Inflammatory macrophage treated with lipopolysaccharide for 4 hours (primary cell): ENCODE measurements around the gene RGL1.

Source experiments
- DNase-seq: peaks from one replicate; pipeline ENCODE4 v3.0.0-alpha.2; 2020

Gene RGL1

DNA sequence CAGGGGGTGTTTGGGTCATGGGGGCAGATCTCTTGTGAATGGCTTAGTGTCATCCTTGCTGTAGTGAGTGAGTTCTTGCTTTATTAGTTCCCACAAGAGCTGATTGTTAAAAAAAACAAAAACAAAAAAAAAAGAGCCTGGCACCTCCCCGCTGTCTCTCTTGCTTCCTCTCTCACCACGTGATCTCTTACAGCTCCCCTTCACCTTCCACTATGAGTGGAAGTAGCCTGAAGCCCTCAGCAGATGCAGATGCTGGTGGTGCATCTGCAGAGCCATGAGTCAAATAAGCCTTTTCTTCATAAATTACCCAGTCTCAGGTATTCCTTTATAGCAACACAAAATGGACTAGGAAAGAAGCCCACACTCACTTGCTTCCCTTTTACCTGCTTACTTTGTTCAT lies 17.2 kb upstream of the RGL1 start:
- DNase-seq = no peak

DNA sequence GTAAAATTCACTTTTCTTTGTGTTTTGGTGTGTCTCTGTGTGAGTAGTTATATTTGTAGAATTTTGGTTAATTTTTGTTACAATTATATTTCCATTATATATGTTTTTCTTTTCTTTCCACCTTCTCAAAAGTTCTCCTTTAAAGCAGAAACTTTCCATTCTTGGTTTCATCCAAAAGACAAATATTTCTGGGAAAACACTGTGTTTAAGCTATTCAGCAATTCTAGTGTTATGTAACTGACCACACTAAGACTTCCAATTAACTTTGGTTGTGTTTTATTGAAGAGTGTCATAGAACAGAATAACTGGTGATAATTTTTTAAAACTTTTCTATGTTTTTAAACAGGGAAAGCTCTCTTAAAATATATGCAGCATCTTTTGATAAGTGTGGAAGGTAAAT lies 13.6 kb upstream of the RGL1 start:
- no peak for DNase-seq

GRCh38 chr1:183792300-183792699 lies 12.6 kb upstream of the RGL1 start:
- DNase-seq = peak; percentile 27

GRCh38 chr1:183794088-183794487 lies 10.8 kb upstream of the RGL1 start:
- no peak for DNase-seq

DNA sequence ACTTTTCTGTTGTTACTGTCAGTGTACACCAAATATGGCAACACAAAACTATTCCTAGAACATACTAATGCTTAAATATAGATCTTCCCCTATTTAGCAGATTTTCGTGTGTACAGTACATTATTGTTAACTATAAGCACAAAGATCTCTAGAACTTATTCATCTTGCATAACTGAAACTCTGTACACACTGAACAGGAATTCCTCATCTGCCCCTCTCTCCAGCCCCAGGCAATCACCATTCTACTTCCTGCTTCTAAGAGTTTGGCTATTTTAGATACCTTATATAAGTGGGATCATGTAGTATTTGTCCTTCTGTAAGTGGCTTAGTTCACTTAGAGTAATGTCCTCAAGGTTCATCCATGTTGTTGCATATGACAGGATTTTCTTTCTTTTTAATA lies 4.5 kb upstream of the RGL1 start:
- DNase-seq = no peak

- no peak for DNase-seq
Observed at GRCh38 chr1:183801649-183802048, 3.3 kb upstream of the RGL1 start.

DNA sequence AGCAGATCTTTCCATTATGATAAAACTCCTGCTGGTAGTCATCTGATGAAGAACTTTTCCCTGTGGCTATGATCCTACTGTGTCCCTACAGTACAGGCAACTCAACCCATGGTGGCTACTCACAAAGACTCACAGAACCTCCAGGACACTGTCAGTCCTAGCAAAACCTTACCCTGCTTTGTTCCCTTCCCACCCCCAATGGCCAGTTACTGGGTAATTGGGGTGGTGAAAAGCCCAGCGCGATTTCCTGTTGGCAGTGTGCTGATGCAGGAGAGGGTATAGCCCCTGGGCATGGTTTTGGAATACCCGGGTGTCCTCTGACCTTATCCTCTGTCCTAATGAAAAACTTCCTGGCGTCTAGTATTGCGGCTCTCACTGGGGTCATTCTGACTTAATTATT lies 533 bp upstream of the RGL1 start:
- DNase-seq = no peak

GRCh38 chr1:183806125-183806524 lies 1.2 kb downstream of the RGL1 start:
- DNase-seq = no peak

DNA sequence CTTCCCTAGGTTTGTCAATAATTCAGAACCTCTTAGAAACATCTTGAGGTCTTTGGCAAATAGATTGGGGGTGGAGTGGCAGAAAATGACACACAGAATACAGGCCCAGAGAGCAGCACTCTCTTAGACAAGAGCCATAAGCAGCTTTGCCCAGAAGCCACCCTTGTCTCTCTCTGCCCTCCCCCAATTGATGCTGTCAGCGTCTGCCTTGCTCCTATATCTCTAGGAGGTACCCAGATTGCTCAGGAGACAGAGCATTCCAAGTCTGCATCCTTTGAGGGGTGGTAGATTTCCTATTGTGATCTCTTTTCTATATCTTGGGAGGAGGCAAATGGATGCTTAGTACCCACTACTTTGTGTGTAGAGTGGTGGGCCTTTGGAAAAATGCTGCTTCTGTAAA lies 1.8 kb downstream of the RGL1 start:
- DNase-seq = no peak

DNA sequence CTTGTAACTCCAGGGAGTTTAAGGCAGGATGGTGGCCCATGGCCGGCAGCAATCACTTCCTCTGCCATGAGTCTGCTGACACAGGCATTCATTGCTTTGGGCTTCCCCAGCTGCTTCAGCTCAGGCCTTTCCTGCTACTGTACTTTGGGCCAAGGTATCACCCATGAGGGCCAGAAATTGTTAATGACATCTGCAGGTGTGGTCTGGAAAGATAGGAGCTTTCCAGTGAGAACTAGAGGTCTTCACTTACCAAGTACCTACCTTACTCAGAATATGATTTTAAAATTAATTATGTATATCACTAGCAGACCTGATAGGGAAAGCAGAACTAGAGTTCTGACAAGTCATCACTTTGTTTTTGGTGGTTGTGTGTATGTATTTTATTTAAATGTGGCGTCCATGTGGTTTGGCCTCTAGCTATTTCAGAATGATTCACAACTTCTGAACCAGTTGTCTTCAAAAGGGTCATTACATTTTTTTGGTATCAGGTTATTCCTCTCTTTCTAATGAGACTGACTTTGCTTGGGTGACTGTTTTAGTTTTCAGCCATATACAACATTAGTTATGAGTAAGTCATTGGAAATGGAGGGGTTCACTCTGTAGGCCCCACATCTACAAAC lies 2.7 kb downstream of the RGL1 start:
- peak; percentile 75 for DNase-seq

GRCh38 chr1:183808296-183809027 lies 3.5 kb downstream of the RGL1 start:
- DNase-seq = peak; percentile 26

- DNase-seq = peak; percentile 75
Observed at GRCh38 chr1:183810121-183810520, 5.2 kb downstream of the RGL1 start.

DNA sequence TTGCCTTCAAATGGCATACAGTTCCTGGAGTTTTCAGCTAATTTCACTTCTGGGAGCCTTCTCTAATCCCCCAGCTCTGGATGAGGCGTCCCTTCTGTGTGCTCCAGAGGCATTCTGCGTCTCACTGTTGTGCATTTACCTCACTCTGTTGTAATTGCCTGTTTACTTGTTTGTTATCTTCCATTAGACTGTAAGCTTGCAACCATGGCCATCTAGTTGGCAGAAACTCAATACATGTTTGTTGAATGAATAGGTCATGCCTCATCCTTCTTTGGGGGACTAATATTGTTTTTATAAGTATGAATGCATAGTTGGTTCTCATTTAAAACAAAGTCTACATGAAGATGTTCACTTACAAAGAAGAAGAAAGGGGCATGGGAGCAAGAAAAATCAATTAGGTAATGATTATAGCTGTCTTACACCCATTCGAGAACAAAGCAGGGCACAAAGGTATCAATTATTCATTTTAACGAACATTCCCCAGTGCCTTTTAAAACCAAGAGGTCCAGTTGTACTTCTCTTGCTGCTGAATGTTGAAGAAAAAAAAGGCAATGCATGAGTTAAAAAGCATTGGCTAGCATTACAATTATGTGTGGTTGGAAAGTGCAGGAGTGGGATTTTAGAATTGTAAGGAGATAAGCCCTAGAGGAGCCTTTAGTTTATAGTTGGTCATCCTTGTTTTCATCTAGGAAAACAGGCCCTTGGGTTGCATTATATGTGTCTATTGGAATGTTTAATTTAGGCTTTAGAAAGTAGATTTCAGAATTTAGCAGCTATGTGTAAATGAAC lies 6.0 kb downstream of the RGL1 start:
- DNase-seq = no peak

DNA sequence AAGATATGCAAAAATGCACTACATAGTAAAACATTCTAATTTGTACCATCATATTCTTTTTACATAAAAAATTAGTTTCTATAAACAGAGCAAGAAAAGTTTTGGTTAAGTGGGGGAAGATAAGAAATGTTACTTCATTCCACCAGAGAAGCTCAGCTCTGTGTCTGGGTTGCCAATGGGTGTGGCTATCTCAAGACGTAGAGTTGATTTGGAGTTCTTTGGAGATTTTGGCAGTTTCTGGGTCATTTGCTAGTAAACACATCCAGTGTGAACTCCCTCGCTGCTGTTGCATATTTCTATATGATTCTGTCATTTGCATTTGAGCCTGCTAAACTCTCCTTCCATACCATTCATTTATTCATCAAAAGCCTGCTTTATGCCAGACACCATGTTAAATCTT lies 7.2 kb downstream of the RGL1 start:
- no peak for DNase-seq

GRCh38 chr1:183812686-183813569 lies 8.0 kb downstream of the RGL1 start:
- DNase-seq = no peak

- peak; percentile 39 for DNase-seq
Observed at GRCh38 chr1:183814121-183814681, 9.3 kb downstream of the RGL1 start.

DNA sequence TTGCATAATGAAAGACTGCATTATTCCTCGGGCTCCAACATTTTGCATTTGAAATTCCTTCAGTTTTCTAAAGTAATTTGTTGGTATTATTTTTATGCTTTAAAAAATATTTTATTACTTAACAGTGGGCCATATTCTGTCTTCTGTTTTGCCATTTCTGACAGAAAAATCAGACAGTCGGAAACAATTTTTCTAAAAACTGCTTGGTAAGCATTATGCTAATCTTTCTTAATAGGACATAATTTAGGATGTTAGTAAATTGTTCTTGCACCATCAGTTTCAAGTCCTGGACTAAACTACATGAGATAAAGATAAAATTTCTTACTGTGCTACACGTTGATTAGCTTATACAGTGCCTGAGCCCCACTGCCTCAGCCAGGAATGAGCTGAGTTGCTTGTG lies 11.2 kb downstream of the RGL1 start:
- DNase-seq = no peak

DNA sequence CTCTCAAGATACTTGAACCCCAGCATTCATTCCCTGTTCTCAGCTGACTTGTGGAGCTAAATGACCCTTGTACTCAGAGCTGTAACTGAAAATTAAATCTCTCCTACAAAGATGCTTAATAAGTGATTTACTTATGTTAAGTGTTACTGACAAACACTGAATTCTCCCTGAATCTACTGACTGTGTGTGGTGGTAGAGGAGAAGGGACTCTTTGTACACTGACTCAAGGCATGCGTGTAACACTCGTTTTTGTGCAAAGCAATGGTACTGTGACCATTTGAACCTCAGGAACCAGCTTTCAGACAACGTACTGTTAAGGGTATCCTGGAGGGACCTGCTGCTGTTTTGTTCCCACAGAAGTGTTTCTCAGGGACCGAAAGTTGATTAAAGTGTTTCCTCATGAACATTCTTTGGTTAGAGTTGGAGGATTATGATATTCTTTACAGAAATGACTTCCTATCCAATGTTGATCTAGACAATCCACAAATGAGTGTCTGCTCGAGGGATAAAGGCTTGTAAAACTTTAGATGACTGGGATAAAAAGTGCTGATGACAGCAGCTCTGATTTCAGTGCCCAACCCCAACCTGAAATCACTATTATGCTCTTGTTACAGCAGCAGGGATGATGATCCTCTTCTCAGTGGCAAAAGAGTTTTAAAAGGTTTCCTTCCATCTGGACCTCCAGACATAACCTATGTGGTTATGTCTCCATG lies 12.8 kb downstream of the RGL1 start:
- DNase-seq = no peak

DNA sequence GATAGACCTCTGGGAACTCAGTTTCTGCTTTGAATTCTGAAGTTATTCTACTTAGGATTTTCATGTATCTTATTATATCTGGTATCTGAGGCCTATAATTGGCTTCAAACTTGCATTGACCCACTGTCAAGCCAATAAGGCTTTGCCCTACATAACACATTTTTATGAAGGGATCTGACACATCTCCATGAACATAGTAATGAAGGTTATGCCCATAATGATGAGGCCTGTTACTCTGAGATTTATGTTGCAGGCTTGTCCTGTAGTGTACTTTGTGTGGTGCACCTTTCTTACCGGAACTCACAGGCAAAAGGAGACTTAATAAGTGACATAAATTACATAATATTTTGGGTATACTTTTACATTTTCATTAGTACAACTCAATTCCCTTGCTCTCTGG lies 14.1 kb downstream of the RGL1 start:
- DNase-seq = no peak

- peak; percentile 42 for DNase-seq
Observed at GRCh38 chr1:183821309-183821888, 16.5 kb downstream of the RGL1 start.

- no peak for DNase-seq
Observed at GRCh38 chr1:183821889-183822611, 17.1 kb downstream of the RGL1 start.
